NCI-H524 treated with DMSO at 0.1 percent for 48 hours (cell line): ENCODE results near the gene CSTPP1.
"Not testable (repeated sequence)": the region's sequence is repeated elsewhere in the genome, so short reads cannot be mapped to it uniquely, and the experiment has no call there.

Source experiments
- DNase-seq: peaks from one replicate; lab custom pipeline; 2025; lab: John Stamatoyannopoulos, UW

The CSTPP1 gene

GRCh38 chr11:47181271-47181670 is 244.7 kb downstream of the CSTPP1 start:
- no peak for DNase-seq

GRCh38 chr11:47182380-47182779 is 245.8 kb downstream of the CSTPP1 start:
- no peak for DNase-seq

- DNase-seq = no peak
Observed at GRCh38 chr11:47183031-47183856, 246.7 kb downstream of the CSTPP1 start.

DNA sequence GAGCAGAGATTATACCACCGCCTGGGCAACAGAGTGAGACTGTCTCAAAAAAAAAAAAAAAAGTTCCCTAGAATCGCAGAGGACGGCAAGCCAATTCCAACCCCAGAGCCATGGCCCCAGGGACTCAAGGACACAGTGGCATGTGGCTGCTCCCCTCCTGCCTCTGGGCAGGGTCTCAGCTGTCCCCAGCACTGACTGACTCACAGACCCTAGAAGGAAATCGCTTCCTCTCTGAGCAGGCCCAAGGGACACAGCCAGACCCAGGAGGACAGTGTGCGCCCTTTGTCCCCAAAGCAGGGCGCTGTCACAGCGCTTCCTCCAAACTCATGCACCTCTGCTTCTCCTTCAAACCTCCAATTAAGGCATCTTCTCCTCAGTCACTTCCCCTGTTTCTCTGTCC is 247.4 kb downstream of the CSTPP1 start:
- DNase-seq = no peak

DNA sequence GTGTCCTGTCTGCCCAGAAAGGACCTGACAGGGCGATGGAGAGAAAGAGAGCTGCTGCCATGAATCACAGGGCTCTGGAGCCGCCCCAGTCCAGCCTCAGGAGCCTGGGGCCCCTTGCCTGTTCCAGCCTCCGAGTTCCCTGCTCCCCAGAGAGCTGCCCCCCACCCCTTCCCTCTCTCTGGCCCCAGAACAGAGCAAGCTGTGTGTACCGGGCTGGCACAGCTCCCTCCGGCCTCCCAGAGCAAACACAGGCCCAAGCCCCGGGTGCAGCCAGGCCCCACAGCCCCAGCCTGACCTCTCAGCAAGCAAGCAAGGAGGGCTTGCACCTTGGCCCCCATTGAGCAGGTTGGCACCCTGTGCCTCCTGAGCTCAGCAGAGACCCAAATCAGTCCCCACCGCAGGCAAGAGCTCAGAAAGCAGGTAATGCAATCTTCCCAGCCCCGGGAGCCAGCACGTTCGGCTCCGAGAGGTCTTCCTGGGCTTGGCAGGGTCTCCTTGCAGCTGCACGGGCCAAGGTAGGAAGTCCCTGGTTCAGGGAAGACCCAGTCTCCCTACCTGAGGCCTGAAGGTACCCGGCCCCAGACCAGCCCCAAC is 248.2 kb downstream of the CSTPP1 start:
- DNase-seq = no peak

DNA sequence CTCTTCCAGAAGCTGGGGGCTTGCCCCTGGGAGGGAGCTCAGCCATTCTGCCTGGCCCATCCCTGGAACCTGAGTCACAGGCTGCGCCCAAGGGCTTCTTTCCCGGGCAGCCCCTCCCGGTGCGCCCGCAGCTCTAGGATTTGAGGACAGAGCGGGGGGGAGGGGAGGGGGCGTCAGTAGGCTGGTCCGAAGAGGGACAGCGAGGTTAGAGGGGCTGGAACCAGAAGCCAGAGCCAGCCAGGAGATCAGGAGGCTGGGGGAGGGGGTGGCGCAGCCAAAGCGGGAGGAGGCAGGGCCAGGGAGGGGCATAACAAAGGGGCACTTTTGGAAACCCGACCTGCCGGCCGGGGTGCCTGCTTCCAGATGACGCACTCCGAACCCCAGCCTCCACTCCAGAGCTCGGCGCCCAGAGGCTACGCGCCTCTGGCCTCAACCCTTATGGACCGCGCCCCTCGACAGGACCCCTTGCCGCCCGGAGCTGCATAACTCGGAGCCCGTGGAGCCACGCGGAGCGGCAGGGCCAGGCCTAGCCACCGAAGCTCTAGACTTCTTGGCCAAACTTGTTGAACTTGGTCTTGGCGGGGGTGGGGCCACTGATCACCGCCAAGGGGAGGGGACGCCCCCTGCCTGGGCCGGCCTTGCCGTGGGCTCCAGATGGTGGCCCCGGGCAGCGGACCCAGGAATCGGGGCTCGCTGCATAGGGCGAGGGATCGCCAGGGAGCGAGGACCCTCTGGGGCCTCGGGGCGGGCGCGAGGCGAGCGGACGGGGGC is 248.9 kb downstream of the CSTPP1 start:
- no peak for DNase-seq

- no peak for DNase-seq
Observed at GRCh38 chr11:47186076-47186699, 249.6 kb downstream of the CSTPP1 start, which contains the start of gene PACSIN3. PACSIN3 (minus strand) TSS chr11:47186434; CDS start chr11:47182727, 3,707 bp downstream.

- peak; percentile 18 for DNase-seq
Observed at GRCh38 chr11:47186700-47187695, 250.4 kb downstream of the CSTPP1 start.

GRCh38 chr11:47187723-47188122 is 251.2 kb downstream of the CSTPP1 start:
- no peak for DNase-seq

GRCh38 chr11:47188259-47188658 is 251.7 kb downstream of the CSTPP1 start:
- DNase-seq = no peak

GRCh38 chr11:47189100-47189834 is 252.7 kb downstream of the CSTPP1 start:
- no peak for DNase-seq

GRCh38 chr11:47191137-47191536 is 254.6 kb downstream of the CSTPP1 start:
- not testable (repeated sequence) for DNase-seq

DNA sequence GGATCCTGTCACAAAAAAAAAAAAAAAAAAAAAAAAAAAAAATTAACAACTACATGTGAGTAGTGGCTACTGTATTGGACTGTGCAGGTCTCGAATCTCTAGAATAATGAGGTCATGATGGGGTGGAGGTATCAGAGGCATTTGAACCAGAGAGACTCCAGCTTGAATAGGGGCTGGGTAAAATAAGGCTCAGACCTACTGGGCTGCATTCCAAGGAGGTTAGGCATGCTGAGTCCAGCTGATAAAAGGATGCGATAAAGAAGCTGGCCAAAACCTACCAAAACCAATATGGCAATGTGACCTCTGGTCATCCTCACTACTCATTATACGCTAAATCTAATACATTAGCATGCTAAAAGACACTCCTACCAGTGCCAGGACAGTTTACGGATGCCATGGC is 255.6 kb downstream of the CSTPP1 start:
- DNase-seq = no peak

- not testable (repeated sequence) for DNase-seq
Observed at GRCh38 chr11:47198161-47198560, 261.6 kb downstream of the CSTPP1 start.

GRCh38 chr11:47201015-47201414 is 264.5 kb downstream of the CSTPP1 start:
- DNase-seq = no peak

- no peak for DNase-seq
Observed at GRCh38 chr11:47202576-47202975, 266.0 kb downstream of the CSTPP1 start.

GRCh38 chr11:47204637-47204989 is 268.1 kb downstream of the CSTPP1 start:
- DNase-seq = no peak

GRCh38 chr11:47206577-47206976 is 270.0 kb downstream of the CSTPP1 start:
- not testable (repeated sequence) for DNase-seq

DNA sequence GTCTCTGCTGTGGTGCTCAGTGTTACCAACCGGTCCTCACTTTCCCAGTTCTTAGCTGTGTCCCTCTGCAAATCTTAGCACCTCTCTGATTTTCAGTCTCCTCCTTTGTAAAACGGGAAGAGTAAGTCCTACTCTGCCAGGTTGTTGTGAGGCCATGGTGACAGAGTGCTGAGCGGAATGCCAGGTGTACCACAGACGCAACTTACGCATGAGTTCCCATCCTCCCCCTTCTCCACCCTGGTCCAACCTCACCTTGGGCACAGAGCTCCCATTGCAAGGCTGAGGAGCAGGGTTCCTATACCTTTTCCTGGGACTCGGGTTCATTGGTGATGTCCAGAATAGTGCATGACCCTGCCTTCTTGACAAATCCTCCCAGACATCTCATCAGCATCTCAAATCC is 270.9 kb downstream of the CSTPP1 start:
- no peak for DNase-seq

DNA sequence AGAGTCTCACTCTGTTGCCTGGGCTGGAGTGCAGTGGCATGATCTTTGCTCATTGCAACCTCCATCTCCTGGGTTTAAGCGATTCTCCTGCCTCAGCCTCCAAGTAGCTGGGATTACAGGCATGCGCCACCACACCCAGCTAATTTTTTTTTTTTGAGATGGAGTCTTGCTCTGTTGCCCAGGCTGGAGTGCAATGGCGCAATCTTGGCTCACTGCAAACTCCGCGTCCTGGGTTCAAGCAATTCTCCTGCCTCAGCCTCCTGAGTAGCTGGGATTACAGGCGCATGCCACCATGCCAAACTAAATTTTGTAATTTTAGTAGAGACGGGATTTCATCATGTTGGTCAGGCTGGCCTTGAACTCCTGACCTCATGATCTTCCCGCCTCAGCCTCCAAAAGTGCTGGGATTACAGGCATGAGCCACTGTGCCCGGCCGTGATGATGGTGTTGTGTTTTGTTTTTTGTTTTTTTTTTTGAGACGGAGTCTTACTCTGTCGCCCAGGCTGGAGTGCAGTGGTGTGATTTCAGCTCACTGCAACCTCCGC is 271.5 kb downstream of the CSTPP1 start:
- not testable (repeated sequence) for DNase-seq
